Neural progenitor cell (in vitro differentiated cells): ENCODE data around the gene ERAP2. TPM values are rescaled to one million over a fixed set of nuclear protein-coding genes. Genes with fewer than 3 reads are reported as not detected.

Experiments
- DNase-seq: peaks from one replicate; pipeline ENCODE4 v3.0.0-alpha.2; 2016; ENCODE audit warnings: low spot score
- H2AFZ ChIP-seq: fragments of 200-600 bp; sonication (generic); replicated peaks from 2 replicates; pipeline ENCODE4 v1.6.1; 2016; ENCODE audit warnings: antibody characterized with exemption
- H3F3A ChIP-seq: fragments of 200-600 bp; sonication (generic); 2 replicates; pipeline ENCODE4 v1.6.1; 2016; ENCODE audit warnings: antibody characterized with exemption, low read depth
- H3K27ac ChIP-seq: fragments of 200-600 bp; sonication (generic); 2 replicates; pipeline ENCODE4 v1.5.1; 2016; ENCODE audit warnings: mild to moderate bottlenecking
- H3K27me3 ChIP-seq: fragments of 200-600 bp; sonication (generic); 2 replicates; pipeline ENCODE4 v1.6.1; 2016; ENCODE audit warnings: mild to moderate bottlenecking, moderate library complexity
- H3K36me3 ChIP-seq: fragments of 200-600 bp; sonication (generic); 2 replicates; pipeline ENCODE4 v1.5.1; 2016
- H3K4me1 ChIP-seq: fragments of 200-600 bp; sonication (generic); 2 replicates; pipeline ENCODE4 v1.6.1; 2016; ENCODE audit warnings: mixed run types
- H3K4me2 ChIP-seq: fragments of 200-600 bp; sonication (generic); 2 replicates; pipeline ENCODE4 v1.6.1; 2016
- H3K4me3 ChIP-seq: fragments of 200-600 bp; sonication (generic); 2 replicates; pipeline ENCODE4 v1.5.1; 2016
- H3K79me2 ChIP-seq: fragments of 200-600 bp; sonication (generic); 2 replicates; pipeline ENCODE4 v1.6.1; 2016; ENCODE audit warnings: low read depth
- H3K9ac ChIP-seq: fragments of 200-600 bp; sonication (generic); 2 replicates; pipeline ENCODE4 v1.6.1; 2016
- H3K9me3 ChIP-seq: fragments of 200-600 bp; sonication (generic); 2 replicates; pipeline ENCODE4 v1.5.1; 2016; ENCODE audit warnings: low read depth
- H4K20me1 ChIP-seq: fragments of 200-600 bp; sonication (generic); 2 replicates; pipeline ENCODE4 v1.6.1; 2016; ENCODE audit warnings: low read depth
- H3K27ac Mint-ChIP-seq: 3 replicates; pipeline ENCODE4 v1.8.0; 2021; ENCODE audit warnings: mixed read lengths
- H3K27me3 Mint-ChIP-seq: 2 replicates; pipeline ENCODE4 v1.8.0; 2022; ENCODE audit warnings: low read depth, mild to moderate bottlenecking, inconsistent platforms, moderate library complexity, mixed read lengths; ENCODE audit not compliant: insufficient read depth
- H3K36me3 Mint-ChIP-seq: 3 replicates; pipeline ENCODE4 v1.8.0; 2021; ENCODE audit warnings: mixed read lengths
- H3K4me1 Mint-ChIP-seq: 3 replicates; pipeline ENCODE4 v1.8.0; 2021; ENCODE audit warnings: mixed read lengths
- H3K4me3 Mint-ChIP-seq: 3 replicates; pipeline ENCODE4 v1.8.0; 2021; ENCODE audit warnings: mild to moderate bottlenecking, moderate library complexity, mixed read lengths
- H3K9me3 Mint-ChIP-seq: 3 replicates; pipeline ENCODE4 v1.8.0; 2020; ENCODE audit warnings: mixed read lengths
- CTCF ChIP-seq: fragments of 200-600 bp; sonication (generic); IDR thresholded peaks from 2 replicates; pipeline ENCODE4 v1.5.1; 2017; ENCODE audit warnings: antibody characterized with exemption, mild to moderate bottlenecking
- EZH2 ChIP-seq: fragments of 200-600 bp; sonication (generic); IDR thresholded peaks from 2 replicates; pipeline ENCODE4 v1.6.1; 2017; ENCODE audit warnings: antibody characterized with exemption, mild to moderate bottlenecking, moderate library complexity
- EZH2phosphoT487 ChIP-seq: fragments of 200-600 bp; sonication (generic); IDR thresholded peaks from 2 replicates; pipeline ENCODE4 v1.6.1; 2017; ENCODE audit warnings: antibody characterized with exemption
- total RNA-seq: library from RNA; depleted of rRNA; stranded (reverse); fragments of >200 nt; gene quantifications from 2 replicates; pipeline ENCODE4 v1.2.3, GENCODE V29; 2015; ENCODE audit warnings: low replicate concordance

The ERAP2 gene
- total RNA-seq, 1 donor from 2014 or later, result not detected

GRCh38 chr5:96942911-96943310, 66.6 kb downstream of the ERAP2 start:
- TF ChIP-seq CTCF (no peak), EZH2phosphoT487 (no peak), EZH2 (no peak)
- peaks cover under 1% of the 10 kb centered on the region for H3K27me3 Mint-ChIP-seq
- H3K4me3 Mint-ChIP-seq, result no peak overlapping the region
- Histone ChIP-seq H2AFZ (no peak overlapping the region), H4K20me1 (no peaks in the 10 kb centered on the region), H3K9me3 (no peaks in the 10 kb centered on the region), H3K27ac (no peak overlapping the region), H3K4me1 (no peaks in the 10 kb centered on the region), H3K9ac (no peak overlapping the region), H3K79me2 (peaks cover 4% of the 10 kb centered on the region), H3K4me3 (no peak overlapping the region), H3F3A (no peaks in the 10 kb centered on the region), H3K4me2 (no peak overlapping the region), H3K36me3 (no peaks in the 10 kb centered on the region), H3K27me3 (peaks cover 8% of the 10 kb centered on the region)
- no peak for DNase-seq
- peaks cover 15% of the 10 kb centered on the region for H3K4me1 Mint-ChIP-seq
- H3K27ac Mint-ChIP-seq, result no peak overlapping the region
- peaks cover 23% of the 10 kb centered on the region for H3K36me3 Mint-ChIP-seq
- peaks cover 6% of the 10 kb centered on the region for H3K9me3 Mint-ChIP-seq

GRCh38 chr5:96943799-96944198, 67.5 kb downstream of the ERAP2 start:
- Mint-ChIP-seq H3K4me3 (no peak overlapping the region), H3K27ac (no peak overlapping the region), H3K4me1 (peaks cover 8% of the 10 kb centered on the region), H3K27me3 (no peaks in the 10 kb centered on the region), H3K36me3 (peaks cover 15% of the 10 kb centered on the region), H3K9me3 (peaks cover 9% of the 10 kb centered on the region)
- Histone ChIP-seq H3K27ac (no peak overlapping the region), H3K4me1 (no peaks in the 10 kb centered on the region), H3K4me3 (no peak overlapping the region), H3K79me2 (peaks cover 4% of the 10 kb centered on the region), H3K27me3 (no peaks in the 10 kb centered on the region), H4K20me1 (no peaks in the 10 kb centered on the region), H2AFZ (no peak overlapping the region), H3K9me3 (no peaks in the 10 kb centered on the region), H3K4me2 (no peak overlapping the region), H3K36me3 (no peaks in the 10 kb centered on the region), H3K9ac (no peak overlapping the region), H3F3A (no peaks in the 10 kb centered on the region)
- no peak for DNase-seq
- TF ChIP-seq EZH2phosphoT487, result no peak
- no peak for TF ChIP-seq EZH2
- TF ChIP-seq CTCF, result no peak

GRCh38 chr5:96945144-96945897, 69.0 kb downstream of the ERAP2 start:
- H3K27ac ChIP-seq, result no peak overlapping the region
- no peak overlapping the region for H3K9ac ChIP-seq
- H3F3A ChIP-seq, result no peaks in the 10 kb centered on the region
- no peaks in the 10 kb centered on the region for H4K20me1 ChIP-seq
- H3K4me1 ChIP-seq, result no peaks in the 10 kb centered on the region
- no peak for TF ChIP-seq EZH2
- no peak for TF ChIP-seq EZH2phosphoT487
- TF ChIP-seq CTCF, result no peak
- no peak overlapping the region for H3K27ac Mint-ChIP-seq
- H3K9me3 Mint-ChIP-seq, result peaks cover 21% of the 10 kb centered on the region
- no peaks in the 10 kb centered on the region for H3K27me3 Mint-ChIP-seq
- no peak overlapping the region for H3K4me3 ChIP-seq
- DNase-seq, result no peak
- H3K4me2 ChIP-seq, result no peak overlapping the region
- no peaks in the 10 kb centered on the region for H3K27me3 ChIP-seq
- H3K4me1 Mint-ChIP-seq, result peaks cover 8% of the 10 kb centered on the region
- no peak overlapping the region for H2AFZ ChIP-seq
- peaks cover 17% of the 10 kb centered on the region for H3K36me3 Mint-ChIP-seq
- no peak overlapping the region for H3K4me3 Mint-ChIP-seq
- no peaks in the 10 kb centered on the region for H3K36me3 ChIP-seq
- H3K9me3 ChIP-seq, result no peaks in the 10 kb centered on the region
- no peaks in the 10 kb centered on the region for H3K79me2 ChIP-seq
